GM12878 (cell line): ENCODE results near the gene AMPD3. TPM values are rescaled to one million over a fixed set of nuclear protein-coding genes. Genes with fewer than 3 reads are reported as not detected.

ENCODE experiments used
- ATAC-seq: fragments of 200-7000 bp; cut with Tn5 transposase; 3 replicates; pipeline ENCODE4 v1.9.1; 2020; ENCODE audit warnings: mild to moderate bottlenecking, moderate library complexity
- BruUV-seq: library from RNA; stranded (reverse); fragments of 400-500 nt; replicated peaks from 2 replicates; lab custom pipeline; 2021; lab: Mats Ljungman, UMichigan
- CTCF ChIA-PET: fragments of 300-600 bp; sonication (Branson Sonifier 250); formaldehyde crosslinking; extraction: SDS; loops from one replicate; lab custom pipeline; 2021; ENCODE audit warnings: inconsistent platforms; lab: Yijun Ruan, JAX
- POLR2A ChIA-PET: fragments of 350-600 bp; formaldehyde crosslinking; extraction: SDS; loops from one replicate; lab custom pipeline; 2021; ENCODE audit warnings: inconsistent platforms; lab: Charles Lee
- RAD21 ChIA-PET: fragments of 300-600 bp; sonication (Branson Sonifier 250); formaldehyde crosslinking; loops from one replicate; lab custom pipeline; 2023; ENCODE audit warnings: antibody characterized with exemption; ENCODE audit not compliant: unreplicated experiment; lab: Charles Lee
- SMC1A ChIA-PET: fragments of 300-600 bp; sonication (Branson Sonifier 250); formaldehyde crosslinking; loops from one replicate; lab custom pipeline; 2023; ENCODE audit not compliant: unreplicated experiment, uncharacterized antibody; lab: Charles Lee
- DNase-seq: peaks from one replicate; pipeline ENCODE4 v3.0.0-alpha.2; 2011; ENCODE audit warnings: low read depth, low spot score
- FAIRE-seq: peaks from 3 replicates; lab custom pipeline; 2011; peaks lifted over from hg19 to GRCh38; lab: Jason Lieb, UNC
- H2AFZ ChIP-seq: 2 replicates; pipeline ENCODE4 v1.6.0; 2011; ENCODE audit warnings: low read depth, low read length, control low read depth; ENCODE audit not compliant: control insufficient read depth
- H3K27ac ChIP-seq: 2 replicates; pipeline ENCODE4 v1.5.1; 2011; ENCODE audit warnings: control low read depth; ENCODE audit not compliant: control insufficient read depth, insufficient read depth
- H3K27me3 ChIP-seq, 2 experiments: replicated peaks in 1 of 2; 2 replicates each; pipeline versions ENCODE4 v1.6.0 to v1.6.1; 2011; ENCODE audit warnings: low read length in 1 of 2; ENCODE audit not compliant: control insufficient read depth in 2 of 2, insufficient read depth in 2 of 2
- H3K36me3 ChIP-seq, 2 experiments: 2 replicates each; pipeline ENCODE4 v1.5.1; 2011; ENCODE audit warnings: low read length in 1 of 2; ENCODE audit not compliant: control insufficient read depth in 2 of 2, insufficient read depth in 2 of 2
- H3K4me1 ChIP-seq: 2 replicates; pipeline ENCODE4 v1.6.1; 2011; ENCODE audit warnings: mild to moderate bottlenecking, low read length, moderate library complexity, mixed read lengths; ENCODE audit not compliant: control insufficient read depth, insufficient read depth
- H3K4me2 ChIP-seq: 2 replicates; pipeline ENCODE4 v1.6.0; 2011; ENCODE audit warnings: control low read depth; ENCODE audit not compliant: control insufficient read depth, insufficient read depth
- H3K4me3 ChIP-seq: fragments of 200-600 bp; sonication (generic); 2 replicates; pipeline ENCODE4 v1.5.1; 2016
- H3K79me2 ChIP-seq: 2 replicates; pipeline ENCODE4 v1.6.0; 2011; ENCODE audit warnings: low read length; ENCODE audit not compliant: control insufficient read depth, insufficient read depth
- H3K9ac ChIP-seq: 2 replicates; pipeline ENCODE4 v1.8.0; 2011; ENCODE audit warnings: low read length, control low read depth, mixed read lengths; ENCODE audit not compliant: control insufficient read depth, insufficient read depth
- H3K9me3 ChIP-seq: replicated peaks from 3 replicates; pipeline ENCODE4 v1.5.1; 2011; ENCODE audit warnings: mild to moderate bottlenecking, low read length; ENCODE audit not compliant: control insufficient read depth, insufficient read depth
- H4K20me1 ChIP-seq: 2 replicates; pipeline ENCODE4 v1.6.0; 2011; ENCODE audit not compliant: control insufficient read depth, insufficient read depth
- HDAC2 ChIP-seq: fragments of 200-600 bp; sonication (generic); IDR thresholded peaks from 2 replicates; pipeline ENCODE4 v1.6.1; 2017
- TCF7 ChIP-seq: IDR thresholded peaks from 2 replicates; pipeline ENCODE4 v1.6.1; 2014; ENCODE audit warnings: antibody characterized with exemption, borderline replicate concordance
- WGBS: methylation state at CpG from one replicate; pipeline ENCODE4 v1.1.6; 2016; ENCODE audit warnings: low lambda C conversion rate; ENCODE audit not compliant: insufficient replicate concordance, insufficient coverage; ENCODE audit errors: missing lambda C conversion rate; 5-methylcytosine and 5-hydroxymethylcytosine counted together
- in situ Hi-C: fragments of 300-500 bp; cut with MboI; formaldehyde crosslinking; loops from 9 replicates; pipeline ENCODE4 v1.14.3; 2018; ENCODE audit warnings: mixed read lengths
- intact Hi-C: fragments of 100-400 bp; cut with micrococcal nuclease; formaldehyde crosslinking; loops from one replicate; pipeline ENCODE4 v1.14.2; 2022; ENCODE audit not compliant: unreplicated experiment
- polyA plus RNA-seq, 11 experiments: library from polyadenylated mRNA; depleted of rRNA in 4 of 11; unstranded in 6 of 11; stranded (reverse) in 5 of 11; fragments of >200 nt; fragmentation: Nextera tagmentation in 4 of 11; fragmentation: Illumina TruSeq in 1 of 11; extraction: Ambion mirVana in 4 of 11; extraction: Trizol in 1 of 11; gene quantifications; 1 replicate in 1 of 11; 2 replicates in 10 of 11; pipeline versions ENCODE4 v1.2.1 to v1.2.3, GENCODE V29; 2011 to 2016; ENCODE audit warnings: inconsistent platforms in 2 of 11, missing spikeins in 2 of 11, low read depth in 1 of 11
- total RNA-seq, 4 experiments: library from RNA; depleted of rRNA in 3 of 4; stranded (reverse); fragments of >200 nt in 3 of 4; fragmentation: Illumina TruSeq in 1 of 4; extraction: Trizol in 1 of 4; gene quantifications; 2 replicates each; pipeline versions ENCODE4 v1.2.1 to v1.2.3, GENCODE V29; 2013 to 2021
- TF ChIP-seq, protein P1 (sequence below): fragments of 450-650 bp; IDR thresholded peaks from 2 replicates; pipeline ENCODE4 v1.6.1; 2016; ENCODE audit warnings: mild to moderate bottlenecking
- TF ChIP-seq, protein P2 (sequence below): fragments of 450-650 bp; IDR thresholded peaks from 2 replicates; pipeline ENCODE4 v1.6.1; 2017; ENCODE audit warnings: mild to moderate bottlenecking, moderate library complexity

The AMPD3 gene
- total and polyA plus RNA-seq, 10 of the 15 experiments (the other 5 are each of a cell fraction or from before 2014, with no cell fraction given), result 5.6 to 28.6 (median 15.9) TPM

DNA sequence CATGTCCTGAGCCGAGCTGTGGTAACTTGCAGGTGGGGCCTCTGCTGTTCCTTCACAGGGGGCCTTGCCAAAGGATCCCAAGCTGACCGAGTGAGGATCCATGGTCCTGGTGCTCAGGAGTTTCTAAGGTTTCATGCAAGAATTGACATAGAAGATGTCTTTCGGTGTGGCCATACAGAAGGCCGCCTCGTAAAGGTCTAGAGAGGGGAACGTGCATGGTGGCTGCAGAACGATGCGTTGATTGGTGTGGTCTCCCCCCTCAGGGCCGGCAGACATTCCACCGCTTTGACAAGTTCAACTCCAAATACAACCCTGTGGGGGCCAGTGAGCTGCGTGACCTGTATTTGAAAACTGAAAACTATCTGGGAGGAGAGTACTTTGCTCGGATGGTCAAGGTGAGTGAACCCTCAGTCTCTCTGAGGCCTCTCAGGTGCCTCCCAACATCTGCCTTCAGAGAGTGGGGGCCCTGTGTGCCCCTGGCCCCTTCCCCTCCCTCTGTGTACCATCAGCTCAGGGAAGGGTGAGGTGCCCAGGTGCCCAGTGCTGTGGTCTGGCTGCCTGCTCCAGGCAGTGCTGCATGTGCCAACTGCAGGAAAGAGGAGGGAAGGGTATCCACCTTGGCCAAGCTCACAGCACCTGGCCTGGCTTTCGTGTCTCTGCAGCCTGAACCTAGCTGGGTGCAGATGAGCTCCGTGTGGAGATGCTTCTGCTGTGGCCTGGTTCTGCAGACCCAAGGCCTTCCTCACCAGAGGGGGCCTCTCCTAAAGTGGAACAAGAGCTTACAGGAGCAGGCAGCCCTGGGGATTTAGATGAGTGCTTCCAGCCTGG lies 39.8 kb downstream of the AMPD3 start:
- CTCF ChIA-PET, result no interaction called here
- ATAC-seq (no peak), DNase-seq (no peak), FAIRE-seq (no peak)
- SMC1A ChIA-PET, result no interaction called here
- no peak overlapping the region for H3K4me2 ChIP-seq
- TF ChIP-seq TCF7 (no peak), HDAC2 (no peak)
- TF ChIP-seq, protein P1, sequence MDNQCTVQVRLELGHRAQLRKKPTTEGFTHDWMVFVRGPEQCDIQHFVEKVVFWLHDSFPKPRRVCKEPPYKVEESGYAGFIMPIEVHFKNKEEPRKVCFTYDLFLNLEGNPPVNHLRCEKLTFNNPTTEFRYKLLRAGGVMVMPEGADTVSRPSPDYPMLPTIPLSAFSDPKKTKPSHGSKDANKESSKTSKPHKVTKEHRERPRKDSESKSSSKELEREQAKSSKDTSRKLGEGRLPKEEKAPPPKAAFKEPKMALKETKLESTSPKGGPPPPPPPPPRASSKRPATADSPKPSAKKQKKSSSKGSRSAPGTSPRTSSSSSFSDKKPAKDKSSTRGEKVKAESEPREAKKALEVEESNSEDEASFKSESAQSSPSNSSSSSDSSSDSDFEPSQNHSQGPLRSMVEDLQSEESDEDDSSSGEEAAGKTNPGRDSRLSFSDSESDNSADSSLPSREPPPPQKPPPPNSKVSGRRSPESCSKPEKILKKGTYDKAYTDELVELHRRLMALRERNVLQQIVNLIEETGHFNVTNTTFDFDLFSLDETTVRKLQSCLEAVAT, result no peak
- TF ChIP-seq, protein P2, sequence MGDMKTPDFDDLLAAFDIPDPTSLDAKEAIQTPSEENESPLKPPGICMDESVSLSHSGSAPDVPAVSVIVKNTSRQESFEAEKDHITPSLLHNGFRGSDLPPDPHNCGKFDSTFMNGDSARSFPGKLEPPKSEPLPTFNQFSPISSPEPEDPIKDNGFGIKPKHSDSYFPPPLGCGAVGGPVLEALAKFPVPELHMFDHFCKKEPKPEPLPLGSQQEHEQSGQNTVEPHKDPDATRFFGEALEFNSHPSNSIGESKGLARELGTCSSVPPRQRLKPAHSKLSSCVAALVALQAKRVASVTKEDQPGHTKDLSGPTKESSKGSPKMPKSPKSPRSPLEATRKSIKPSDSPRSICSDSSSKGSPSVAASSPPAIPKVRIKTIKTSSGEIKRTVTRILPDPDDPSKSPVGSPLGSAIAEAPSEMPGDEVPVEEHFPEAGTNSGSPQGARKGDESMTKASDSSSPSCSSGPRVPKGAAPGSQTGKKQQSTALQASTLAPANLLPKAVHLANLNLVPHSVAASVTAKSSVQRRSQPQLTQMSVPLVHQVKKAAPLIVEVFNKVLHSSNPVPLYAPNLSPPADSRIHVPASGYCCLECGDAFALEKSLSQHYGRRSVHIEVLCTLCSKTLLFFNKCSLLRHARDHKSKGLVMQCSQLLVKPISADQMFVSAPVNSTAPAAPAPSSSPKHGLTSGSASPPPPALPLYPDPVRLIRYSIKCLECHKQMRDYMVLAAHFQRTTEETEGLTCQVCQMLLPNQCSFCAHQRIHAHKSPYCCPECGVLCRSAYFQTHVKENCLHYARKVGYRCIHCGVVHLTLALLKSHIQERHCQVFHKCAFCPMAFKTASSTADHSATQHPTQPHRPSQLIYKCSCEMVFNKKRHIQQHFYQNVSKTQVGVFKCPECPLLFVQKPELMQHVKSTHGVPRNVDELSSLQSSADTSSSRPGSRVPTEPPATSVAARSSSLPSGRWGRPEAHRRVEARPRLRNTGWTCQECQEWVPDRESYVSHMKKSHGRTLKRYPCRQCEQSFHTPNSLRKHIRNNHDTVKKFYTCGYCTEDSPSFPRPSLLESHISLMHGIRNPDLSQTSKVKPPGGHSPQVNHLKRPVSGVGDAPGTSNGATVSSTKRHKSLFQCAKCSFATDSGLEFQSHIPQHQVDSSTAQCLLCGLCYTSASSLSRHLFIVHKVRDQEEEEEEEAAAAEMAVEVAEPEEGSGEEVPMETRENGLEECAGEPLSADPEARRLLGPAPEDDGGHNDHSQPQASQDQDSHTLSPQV, result no peak
- no peak overlapping the region for H3K4me3 ChIP-seq
- H2AFZ ChIP-seq, result no peak overlapping the region
- H3K36me3 ChIP-seq, result peaks cover 2 to 8% of the 10 kb centered on the region in 2 experiments; a peak in 3 of 4 replicates
- intact Hi-C loops (no loop called here), in situ Hi-C loops (no loop called here)
- H3K4me1 ChIP-seq, result no peaks in the 10 kb centered on the region
- no peaks in the 10 kb centered on the region for H3K79me2 ChIP-seq
- POLR2A ChIA-PET, result interaction anchor here (0.7 kb wide), 1 partner anchor 49 kb away, joined by 3 read pairs; no protein-coding TSS in a partner anchor
- H3K9me3 ChIP-seq, result no peaks in the 10 kb centered on the region; the same call in 2 of the 3 replicates
- H3K9ac ChIP-seq, result no peak overlapping the region
- WGBS, result 77% methylated on average over 14 of the region's 14 CpGs
- no TSS peak for BruUV-seq
- no peaks in the 10 kb centered on the region for H3K27me3 ChIP-seq
- no peak overlapping the region for H3K27ac ChIP-seq
- H4K20me1 ChIP-seq, result no peaks in the 10 kb centered on the region
- RAD21 ChIA-PET, result interaction anchor here (0.6 kb wide), 1 partner anchor 112 kb away, joined by 4 read pairs; no protein-coding TSS in a partner anchor
